Eye (tissue), 1 donor: ENCODE data around the gene MYH3.

Experiments
- DNase-seq: peaks from one replicate; pipeline ENCODE4 v3.0.0-alpha.2; 2015

The MYH3 gene

DNA sequence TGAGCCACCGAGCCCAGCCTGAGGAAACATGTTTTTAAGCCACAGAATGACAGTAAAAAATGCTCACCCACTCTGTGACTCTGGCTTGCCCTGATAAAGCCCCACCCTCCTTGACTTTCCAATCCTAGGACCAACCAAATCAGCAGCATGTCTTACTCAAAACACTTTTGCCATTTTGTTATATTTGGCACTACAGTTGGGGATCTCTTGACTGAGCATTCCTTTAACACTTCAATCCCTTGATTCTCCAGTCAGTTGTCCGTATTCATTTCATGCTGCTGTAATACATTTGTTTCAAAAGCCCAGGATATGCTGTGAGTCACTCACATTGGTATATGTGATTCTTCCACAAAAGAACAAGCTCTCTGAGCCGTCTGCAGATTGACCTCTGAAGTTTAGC, 8.2 kb downstream of the MYH3 start:
- no peak for DNase-seq

DNA sequence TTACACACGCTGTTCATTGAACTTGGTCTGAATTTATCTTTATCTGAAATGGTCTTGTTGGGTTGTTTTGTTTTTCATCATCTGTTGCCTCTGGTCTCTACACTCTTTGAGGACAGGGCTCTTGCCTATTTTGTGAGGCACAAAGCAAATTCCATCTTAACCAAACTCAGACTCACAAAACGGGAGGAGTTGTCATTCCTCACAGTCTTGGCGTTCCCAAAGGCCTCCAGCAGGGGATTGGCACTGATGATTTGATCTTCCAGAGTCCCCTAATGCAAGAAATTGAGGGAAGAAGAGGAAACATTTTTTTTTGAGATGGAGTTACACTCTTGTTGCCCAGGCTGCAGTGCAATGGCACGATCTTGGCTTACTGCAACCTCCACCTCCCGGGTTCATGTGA, 8.7 kb downstream of the MYH3 start:
- no peak for DNase-seq

DNA sequence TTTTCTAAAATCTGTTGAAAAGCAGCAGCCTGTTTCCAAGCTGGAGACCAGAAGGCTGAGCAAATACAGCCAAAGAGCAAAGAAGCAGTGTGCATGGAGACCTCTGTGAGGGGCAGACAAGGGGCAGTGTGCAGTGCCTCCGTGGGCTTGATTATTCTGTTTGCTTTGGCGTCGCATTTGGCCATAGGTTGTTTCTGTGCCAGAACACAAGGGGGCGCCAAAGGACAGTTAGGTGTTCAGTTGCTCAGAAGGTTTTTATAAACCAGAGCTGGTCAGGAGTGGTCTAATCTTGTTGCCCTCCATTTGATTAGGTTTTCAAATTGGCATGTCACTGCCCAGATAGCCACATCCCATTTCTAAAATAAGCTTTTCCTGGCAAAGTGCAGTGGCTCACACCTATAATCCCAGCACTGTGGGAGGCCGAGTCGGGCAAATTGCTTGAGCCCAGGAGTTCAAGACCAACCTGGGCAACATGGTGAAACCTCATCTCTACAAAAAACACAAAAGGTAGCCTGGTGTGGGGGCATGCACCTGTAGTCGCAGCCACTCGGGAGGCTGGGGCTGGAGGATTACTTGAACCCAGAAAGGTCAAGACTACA, 10.6 kb downstream of the MYH3 start:
- DNase-seq: peak; percentile 89

- DNase-seq: no peak
These were observed 16.6 kb downstream of the MYH3 start for GRCh38 chr17:10640475-10640874.

- DNase-seq: no peak
These were observed 19.0 kb downstream of the MYH3 start for GRCh38 chr17:10638151-10638550.

- no peak for DNase-seq
These were observed 21.8 kb downstream of the MYH3 start for GRCh38 chr17:10635290-10635689.

- no peak for DNase-seq
These were observed 23.2 kb downstream of the MYH3 start for GRCh38 chr17:10633738-10634379.

GRCh38 chr17:10631701-10632100, 25.4 kb downstream of the MYH3 start:
- DNase-seq: no peak

DNA sequence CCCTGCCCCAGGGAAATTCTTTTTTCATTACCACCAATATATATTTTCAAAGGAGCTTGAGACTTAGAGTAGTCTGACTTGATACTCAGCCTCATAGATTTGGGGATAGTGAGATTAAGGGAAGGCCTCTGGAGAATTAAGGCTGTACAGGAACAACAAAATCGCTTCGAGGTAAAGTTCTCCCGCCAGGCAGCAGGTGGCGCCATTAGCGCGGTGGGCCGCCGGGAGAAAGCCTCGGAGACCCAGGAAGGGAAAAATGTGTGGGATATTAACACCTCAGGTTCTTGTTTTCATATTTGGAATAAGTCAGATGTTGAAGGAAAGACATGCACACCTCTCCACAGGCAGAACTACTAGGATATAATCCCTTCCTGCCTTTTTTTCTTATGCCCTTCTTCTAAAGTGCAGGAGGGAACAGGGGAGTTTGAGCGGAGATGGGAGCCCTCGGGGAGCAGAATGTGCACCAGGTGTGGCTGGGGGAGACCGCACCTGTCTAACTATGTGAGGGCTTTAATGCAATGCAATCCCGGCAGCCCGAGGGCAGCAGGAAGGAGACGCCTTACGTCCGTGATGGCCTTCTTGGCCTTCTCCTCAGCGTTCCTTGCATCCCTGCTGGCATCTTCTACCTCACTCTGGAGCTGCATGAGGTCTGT, 25.9 kb downstream of the MYH3 start:
- DNase-seq: peak; percentile 59

DNA sequence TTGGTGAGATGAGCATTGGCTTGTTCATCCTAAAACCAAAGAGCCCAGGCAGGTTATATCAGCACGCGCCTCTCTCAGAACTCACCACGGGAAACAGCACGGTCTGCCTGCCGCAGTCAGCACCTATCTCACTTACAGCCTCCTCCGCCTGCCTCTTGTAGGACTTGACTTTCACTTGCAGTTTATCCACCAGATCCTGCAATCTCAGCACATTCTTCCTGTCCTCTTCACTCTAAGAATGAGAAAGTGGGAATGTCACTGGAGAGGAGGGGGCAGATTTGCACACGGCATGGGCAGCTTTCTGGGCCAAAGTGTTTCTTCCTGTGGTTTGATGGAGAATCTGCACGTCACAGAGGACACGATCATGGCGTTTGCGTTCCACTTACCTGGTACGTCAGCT, 27.4 kb downstream of the MYH3 start:
- DNase-seq: no peak

GRCh38 chr17:10628756-10629155, 28.4 kb downstream of the MYH3 start:
- DNase-seq: no peak

- DNase-seq: no peak
These were observed 30.7 kb downstream of the MYH3 start for GRCh38 chr17:10626390-10626789.

- DNase-seq: peak; percentile 44
These were observed 32.1 kb downstream of the MYH3 start for GRCh38 chr17:10624969-10625368.

- no peak for DNase-seq
These were observed 33.3 kb downstream of the MYH3 start for GRCh38 chr17:10623737-10624338.

DNA sequence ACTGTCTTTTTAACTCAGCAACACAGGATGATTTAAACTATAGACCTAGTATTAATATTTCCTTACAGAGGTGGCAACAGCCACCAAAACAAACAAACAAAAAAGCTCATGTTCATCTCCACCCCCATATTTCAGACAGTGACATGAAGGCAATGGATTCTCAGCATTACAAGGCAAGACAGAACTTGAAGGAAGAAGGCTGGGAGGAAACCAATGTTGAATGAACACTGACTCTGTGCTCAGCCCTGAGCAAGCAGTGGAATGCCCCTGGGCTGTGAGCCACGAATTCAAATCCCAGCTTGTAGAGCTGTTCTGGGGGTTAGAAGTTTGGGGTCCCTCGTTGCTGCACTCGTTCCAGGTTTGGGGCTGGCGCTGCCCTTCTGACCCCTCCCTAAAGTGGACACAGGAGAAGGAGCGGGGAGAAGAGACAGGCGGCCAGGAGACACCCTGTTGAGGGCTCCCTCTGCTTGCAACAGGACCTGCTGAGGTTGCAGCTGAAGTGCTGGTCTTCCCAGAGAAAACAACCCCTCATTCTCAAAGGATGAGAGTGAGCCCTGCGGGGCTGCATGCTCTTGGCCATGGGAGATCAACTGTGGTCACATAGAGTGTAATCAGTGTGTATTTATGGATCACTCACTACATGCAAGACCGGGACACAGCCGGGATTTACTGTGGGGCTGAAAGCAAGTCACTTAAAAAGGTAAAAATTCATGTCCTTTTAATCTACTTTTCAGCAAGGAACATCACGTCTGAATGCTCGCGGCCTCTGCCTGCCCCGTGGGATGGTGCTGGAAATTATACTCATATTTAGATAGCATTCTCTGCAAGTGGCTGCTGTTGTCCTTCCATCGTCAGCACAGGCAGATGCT, 34.3 kb downstream of the MYH3 start:
- DNase-seq: no peak

DNA sequence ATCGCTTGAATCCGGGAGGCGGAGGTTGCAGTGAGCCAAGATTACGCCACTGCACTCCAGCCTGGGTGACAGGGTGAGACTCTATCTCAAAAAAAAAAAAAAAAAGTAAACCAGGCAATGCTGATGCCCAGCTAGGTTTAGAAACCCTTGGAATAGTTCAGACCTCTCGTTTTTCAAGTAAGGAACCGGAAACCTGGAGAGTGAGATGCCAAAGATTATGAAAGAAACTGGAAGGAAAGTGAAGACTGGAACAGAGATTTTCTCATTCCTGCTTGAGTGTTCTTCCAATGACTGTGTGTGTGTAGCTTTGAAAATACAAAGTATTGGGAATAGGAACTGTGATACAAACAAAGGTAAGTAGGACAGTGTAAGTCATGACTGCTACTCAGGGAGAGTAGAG, 35.7 kb downstream of the MYH3 start:
- DNase-seq: no peak

DNA sequence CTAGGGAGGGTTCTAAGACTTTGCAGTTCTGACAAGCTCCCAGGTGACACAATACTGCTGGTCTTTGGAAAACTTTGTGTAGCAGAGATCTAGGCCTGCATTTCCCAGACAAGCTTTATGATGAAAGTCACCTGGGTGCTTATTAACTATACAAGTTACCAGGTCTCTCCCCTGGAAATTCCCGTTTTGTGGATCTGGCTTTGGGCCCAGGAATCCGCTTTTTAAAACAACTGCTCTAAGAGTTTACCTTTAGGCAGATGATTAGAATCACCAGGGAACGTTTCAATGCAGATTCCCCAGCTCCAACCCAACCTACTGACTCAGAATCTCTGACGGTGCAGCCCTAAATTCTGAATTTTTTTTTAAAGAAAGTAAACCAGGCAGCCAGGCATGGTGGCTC, 36.3 kb downstream of the MYH3 start:
- DNase-seq: no peak

DNA sequence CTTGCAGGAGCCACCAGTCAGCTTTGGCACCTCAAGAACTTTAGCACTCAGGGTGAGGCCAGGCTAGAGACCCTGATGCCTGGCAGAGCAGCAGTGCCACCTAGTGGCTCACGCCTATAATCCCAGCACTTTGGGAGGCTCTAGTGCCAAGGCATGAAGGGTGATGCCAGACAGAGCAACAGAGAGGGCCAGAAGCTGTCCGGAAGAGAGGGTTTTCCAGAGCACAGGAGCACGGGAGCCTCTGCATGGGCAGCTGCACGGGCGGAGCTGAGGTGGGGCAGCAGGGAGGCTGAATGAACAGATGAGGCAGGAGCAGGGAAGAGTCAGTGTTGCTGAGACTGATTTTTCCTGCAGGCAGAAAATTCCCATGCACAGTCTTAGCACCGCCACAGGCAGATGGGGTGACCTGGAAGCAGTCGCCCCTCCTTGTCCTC, 38.9 kb downstream of the MYH3 start:
- peak; percentile 89 for DNase-seq

DNA sequence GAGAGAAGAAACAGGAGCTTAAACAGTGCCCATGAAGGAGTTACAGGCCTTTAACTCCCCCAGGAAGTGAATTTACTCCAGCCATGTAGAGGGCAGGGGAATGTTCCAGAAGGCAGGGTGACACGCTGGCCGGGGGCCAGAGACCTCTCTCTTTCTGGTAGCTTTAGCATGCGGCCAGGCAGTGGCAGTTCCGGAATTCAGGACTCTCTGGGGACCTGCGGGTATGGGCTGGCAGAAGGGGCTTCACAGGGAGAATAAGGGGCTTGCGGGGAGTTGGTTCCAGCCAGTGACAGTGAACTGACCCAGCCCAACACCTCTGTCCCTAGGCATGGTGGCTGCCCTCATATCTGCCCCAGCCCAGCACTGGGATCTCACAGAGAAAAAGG, 40.0 kb downstream of the MYH3 start:
- DNase-seq: no peak

GRCh38 chr17:10616502-10617119, 40.5 kb downstream of the MYH3 start:
- peak; percentile 88 for DNase-seq

DNA sequence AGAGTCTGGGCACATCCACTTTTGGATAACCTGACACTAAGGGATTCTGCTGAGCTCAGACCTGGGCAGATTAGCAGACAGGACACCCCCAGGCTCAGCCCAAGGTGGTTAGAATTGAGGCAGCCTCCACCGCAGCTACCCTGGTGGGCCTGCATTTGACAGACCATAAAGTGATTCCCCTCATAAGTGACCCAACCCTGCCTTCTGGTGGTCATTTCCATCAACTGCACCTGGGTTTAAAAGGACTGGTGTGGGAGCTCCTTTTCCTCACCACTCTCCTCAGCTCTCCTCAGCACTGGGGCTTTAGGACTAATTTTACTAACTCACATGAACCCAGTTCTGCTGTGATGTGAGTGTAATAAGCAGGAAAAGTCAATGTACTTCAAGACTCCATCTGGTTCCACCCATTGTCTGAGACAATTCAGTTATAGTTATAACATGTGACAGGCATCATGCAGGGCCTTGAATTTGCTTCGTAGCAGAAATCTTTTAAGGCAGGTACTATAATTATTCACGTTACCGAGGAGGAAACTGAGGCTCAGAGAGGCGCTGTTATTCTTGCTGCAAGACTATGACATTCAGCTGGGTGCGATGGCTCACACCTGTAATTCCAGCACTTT, 42.5 kb downstream of the MYH3 start:
- DNase-seq: peak; percentile 91
